ENCODE measurements around the gene ZNF554.

DNA sequence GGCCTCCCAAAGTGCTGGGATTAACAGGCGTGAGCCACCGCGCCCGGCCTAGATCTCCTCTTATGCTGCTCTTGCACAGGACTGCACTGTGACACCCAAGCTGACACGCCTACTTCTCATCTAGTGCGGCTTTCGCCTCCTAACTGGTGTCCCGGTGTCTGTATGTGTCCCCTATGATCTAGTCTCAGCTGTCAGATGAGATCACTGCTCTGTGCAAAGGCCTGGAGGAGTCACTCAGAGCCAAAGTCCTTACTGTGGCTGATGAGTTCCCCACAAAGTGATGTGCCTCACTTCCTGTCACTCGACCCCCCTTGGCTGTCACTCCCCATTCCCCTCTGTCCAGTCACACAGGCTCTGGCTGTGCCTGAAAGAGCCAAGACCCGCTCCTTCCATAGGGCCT lies 50.0 kb downstream of the ZNF554 start:
- TF ChIP-seq CTCF (IDR thresholded peaks at IDR 0.05) (no peak), POLR2A (IDR thresholded peaks at IDR 0.05) (no peak)
